HS-5 (cell line): Measurements from ENCODE around the gene ZNF224.
"Not testable (repeated sequence)": the region's sequence is repeated elsewhere in the genome, so short reads cannot be mapped to it uniquely, and the experiment has no call there.

Experiments used
- DNase-seq: peaks from one replicate; pipeline ENCODE4 v3.0.0-alpha.2; 2012; ENCODE audit warnings: low read depth

Gene ZNF224

DNA sequence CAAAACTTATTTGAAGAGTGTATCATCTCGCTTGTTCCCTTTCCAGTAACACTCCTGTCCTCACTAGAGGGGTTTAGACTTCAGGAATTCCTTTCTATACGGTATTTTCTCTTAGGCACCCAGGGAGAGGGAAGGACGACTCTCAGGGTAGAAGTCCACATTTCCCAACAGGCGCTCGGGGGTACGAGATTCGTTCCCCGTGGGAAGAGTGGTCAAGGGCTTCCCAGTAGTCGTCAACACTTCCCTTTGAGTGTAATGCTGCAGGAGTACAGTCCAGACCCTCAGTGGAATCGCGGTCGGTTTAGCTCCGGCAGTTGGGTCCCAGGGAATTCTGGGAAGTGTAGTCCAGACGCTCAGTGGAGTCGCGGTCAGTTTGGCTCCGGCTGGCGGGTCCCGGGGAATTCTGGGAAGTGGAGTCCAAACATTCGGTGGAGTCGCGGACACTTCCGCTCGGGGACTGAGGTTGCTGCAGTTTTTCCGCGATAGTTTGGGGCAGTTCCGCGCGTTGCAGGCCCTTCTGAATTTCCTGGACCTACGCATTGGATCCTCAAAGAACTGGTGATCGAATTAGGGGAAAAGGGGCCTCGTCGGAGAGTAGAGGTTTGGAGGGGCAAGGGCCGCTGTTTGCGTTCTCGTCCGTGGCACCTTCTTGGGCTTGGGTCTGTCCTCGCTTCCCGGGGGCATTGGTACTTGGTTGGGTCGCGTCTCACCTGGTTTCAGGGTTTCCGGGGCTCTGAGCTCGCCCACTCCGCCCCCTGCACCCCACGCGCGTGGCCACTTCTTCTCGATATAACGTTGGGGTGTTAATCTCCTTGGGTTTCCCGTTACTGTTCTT is at the start of gene ZNF224:
Gene ZNF224 (plus strand): TSS at position 431 of the 835 bp plus-strand sequence. CDS start 3,513 bp downstream, outside the sequence.
- DNase-seq = peak; percentile 67

DNA sequence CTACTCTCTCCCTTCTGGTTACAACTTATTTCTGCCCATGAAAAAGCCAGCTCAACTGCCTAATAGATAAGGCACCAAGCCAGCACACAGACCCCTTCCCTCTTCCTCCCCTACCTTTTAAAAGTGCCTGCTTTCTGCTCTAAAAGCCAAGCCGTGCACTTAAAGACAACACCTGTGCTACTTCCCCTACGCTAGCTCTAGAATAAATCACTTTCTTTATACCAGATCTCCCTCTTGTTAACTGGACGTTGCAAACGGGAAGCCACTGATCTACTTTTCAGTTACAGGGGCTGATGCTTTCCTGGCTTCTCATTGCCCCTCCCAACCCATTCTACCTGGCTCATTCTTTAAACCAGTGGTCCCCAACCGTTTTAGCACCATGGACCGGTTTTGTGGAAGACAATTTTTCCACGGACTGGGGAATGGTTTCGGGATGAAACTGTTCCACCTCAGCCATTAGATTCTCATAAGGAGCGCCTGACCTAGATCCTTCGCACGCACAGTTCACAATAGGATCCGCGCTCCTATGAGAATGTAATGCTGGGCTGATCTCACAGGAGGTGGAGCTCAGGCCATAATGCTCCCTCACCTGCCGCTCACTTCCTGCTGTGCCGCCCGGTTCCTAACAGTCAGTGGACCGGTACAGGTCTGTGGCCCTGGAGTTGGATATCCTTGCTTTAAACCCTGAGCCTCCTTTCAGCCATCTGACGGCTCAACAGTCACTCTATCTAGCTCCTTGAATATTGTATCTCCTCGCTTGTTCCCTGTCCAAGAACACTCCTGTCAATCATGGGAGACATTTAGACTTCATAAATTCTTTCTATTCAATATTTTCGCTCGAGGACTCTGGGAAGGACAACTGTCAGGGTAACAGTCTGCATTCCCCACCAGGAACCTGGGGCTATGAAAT is 43.2 kb upstream of the ZNF224 start:
- no peak for DNase-seq

DNA sequence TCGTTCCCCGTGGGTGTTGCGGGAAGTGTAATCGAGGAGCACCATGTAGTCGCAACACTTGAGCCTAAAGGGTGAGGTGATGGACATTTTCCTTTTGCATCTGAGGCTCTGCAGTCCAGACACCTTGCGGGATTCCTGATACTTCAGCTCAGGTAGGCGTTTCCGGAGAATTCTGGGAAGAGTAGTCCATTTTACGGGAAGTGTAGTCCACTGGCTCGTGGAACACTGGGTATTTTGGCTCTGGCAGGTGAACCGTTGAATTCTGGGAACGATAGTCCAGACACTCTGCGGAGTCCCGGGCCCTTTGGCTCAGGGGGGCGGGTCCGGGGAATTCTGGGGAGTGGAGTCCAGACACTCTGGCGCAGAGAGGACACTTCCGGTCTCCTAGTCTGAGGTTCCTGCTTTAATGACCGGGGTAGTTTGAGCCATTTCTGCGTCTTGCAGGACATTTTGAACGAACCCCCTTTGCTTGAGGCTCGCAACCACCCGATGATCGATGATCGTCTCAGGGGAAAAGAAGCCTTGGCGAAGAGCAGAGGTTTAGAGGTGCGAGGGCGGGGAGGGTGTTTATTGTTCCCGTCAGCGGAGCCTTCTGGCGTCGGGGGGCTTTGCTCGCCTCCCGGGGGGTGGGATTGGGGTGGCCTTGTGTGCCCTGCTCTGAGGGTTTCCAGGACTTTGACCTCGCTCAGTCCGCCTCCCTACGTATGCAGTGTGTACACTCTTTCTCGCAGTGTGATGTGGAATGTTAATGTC is 42.3 kb upstream of the ZNF224 start, which contains the start of gene ZNF223:
Gene ZNF223 (plus strand): TSS at position 387 of the 753 bp plus-strand sequence. CDS start 3,141 bp downstream, outside the sequence.
- peak; percentile 71 for DNase-seq

DNA sequence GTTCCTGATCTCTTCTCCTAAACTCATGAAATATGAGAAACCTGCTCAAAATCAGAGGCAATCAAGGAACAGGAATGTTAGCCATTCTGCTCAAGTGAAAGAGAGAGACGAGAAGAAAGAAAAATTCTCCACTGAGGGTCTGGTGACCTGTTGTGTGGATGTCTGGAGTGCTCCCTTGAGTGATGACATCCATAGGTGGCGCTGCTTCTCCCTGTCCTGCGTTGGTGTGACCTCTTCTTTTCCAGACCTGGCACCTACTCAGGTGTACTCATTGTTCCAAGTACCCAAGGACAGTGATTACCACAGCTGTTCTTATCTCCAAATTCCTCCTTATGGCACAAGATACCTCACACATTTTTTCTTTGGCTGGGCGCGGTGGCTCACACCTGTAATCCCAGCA is 38.3 kb upstream of the ZNF224 start:
- DNase-seq = no peak

DNA sequence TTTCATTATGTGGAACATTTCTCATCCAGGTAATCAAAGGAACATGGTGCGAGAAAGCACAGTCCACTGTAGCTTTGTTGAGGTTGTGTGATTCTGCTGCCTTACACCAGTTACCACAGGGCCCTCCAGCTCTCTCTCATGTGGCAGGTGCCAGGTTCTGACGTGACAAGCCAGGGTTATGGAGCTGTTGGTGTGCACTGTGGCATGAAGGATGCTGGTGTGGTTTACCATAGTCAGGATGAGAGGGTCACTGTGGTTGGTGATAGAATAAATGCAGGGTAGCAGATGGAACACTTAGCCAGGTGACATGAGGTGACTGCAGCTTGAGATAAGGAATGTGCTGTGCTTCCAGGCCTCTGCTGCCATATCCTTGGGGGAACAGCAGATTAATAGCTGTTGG is 34.9 kb upstream of the ZNF224 start:
- no peak for DNase-seq

DNA sequence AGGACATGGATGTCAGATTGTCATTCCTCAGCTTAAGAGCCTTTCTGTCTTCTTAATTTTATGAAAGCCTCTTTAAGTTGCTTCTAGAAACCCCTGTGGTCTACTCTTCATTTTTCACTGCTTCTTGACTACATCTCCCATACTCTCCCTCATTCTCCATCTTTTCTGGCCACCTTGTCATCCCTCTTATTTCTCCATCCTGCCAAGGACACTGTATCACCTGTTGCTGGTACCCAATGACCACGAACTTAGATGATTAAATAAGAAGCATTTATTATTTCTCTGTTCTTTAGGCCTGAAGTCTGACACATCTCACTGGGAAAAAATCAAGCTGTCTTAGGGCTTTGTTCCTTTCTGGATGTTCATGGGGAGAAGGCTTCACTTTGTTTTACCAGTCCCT is 33.1 kb upstream of the ZNF224 start:
- no peak for DNase-seq

DNA sequence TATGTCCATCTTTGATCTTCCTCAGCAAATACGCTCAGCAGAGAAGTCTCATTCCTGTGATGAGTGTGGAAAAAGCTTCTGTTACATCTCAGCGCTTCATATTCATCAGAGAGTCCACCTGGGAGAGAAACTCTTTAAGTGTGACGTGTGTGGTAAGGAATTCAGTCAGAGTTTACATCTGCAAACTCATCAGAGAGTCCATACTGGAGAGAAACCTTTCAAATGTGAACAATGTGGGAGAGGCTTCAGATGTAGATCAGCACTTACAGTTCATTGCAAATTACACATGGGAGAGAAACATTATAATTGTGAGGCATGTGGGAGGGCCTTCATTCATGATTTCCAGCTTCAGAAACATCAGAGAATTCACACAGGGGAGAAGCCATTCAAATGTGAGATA is 27.9 kb upstream of the ZNF224 start:
- no peak for DNase-seq

DNA sequence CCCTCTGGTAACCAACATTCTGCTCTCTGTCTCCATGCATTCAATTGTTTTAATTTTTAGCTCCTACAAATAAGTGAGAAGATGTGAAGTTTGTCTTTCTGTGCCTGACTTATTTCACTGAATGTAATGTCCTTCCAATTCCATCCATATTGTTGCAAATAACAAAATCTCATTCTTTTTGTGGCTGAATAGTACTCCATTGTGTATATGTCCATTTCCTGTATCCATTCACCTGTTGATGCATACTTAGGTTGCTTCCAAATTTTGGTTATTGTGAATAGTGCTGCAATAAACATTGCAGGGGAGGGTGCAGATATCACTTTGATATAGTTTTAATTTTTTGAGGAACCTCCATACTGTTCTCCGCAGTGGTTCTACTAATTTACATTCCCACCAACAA is 24.7 kb upstream of the ZNF224 start:
- no peak for DNase-seq

DNA sequence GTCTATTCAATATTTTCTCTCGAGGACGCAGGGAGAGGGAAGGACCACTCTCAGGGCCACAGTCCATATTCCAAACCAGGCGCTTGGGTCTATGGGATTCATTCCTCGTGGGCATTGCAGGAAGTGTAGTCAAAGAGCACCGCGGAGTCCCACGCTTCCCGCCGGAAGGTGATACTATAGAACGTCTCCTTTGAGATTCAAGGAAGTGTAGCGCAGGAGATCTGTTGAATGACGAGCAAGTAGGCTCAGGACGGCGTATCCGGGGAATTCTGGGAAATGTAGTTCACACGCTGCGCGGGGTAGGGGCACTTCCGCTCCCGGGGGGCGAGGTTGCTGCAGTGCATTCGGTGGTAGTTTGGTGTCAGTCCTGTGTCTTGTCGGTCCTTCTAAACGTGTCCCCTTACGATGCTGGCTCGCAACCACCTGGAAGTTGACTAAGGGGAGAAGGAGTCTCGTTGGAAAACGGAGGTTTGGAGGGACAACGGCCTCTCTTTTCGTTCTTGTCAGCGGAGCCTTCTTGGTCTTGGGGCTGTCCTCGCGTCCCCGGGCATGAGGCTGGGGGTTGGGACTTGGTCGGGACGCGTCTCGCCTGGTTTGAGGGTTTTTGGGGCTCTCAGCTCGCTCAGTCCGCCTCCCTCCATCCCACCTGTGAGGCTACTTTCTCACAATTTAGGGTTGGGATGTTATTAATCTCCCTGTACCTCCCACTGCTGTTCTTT is 22.2 kb upstream of the ZNF224 start, which contains the start of gene ZNF284:
Gene ZNF284 (plus strand): TSS at position 336 of the 719 bp plus-strand sequence. CDS start 4,231 bp downstream, outside the sequence.
- no peak for DNase-seq

DNA sequence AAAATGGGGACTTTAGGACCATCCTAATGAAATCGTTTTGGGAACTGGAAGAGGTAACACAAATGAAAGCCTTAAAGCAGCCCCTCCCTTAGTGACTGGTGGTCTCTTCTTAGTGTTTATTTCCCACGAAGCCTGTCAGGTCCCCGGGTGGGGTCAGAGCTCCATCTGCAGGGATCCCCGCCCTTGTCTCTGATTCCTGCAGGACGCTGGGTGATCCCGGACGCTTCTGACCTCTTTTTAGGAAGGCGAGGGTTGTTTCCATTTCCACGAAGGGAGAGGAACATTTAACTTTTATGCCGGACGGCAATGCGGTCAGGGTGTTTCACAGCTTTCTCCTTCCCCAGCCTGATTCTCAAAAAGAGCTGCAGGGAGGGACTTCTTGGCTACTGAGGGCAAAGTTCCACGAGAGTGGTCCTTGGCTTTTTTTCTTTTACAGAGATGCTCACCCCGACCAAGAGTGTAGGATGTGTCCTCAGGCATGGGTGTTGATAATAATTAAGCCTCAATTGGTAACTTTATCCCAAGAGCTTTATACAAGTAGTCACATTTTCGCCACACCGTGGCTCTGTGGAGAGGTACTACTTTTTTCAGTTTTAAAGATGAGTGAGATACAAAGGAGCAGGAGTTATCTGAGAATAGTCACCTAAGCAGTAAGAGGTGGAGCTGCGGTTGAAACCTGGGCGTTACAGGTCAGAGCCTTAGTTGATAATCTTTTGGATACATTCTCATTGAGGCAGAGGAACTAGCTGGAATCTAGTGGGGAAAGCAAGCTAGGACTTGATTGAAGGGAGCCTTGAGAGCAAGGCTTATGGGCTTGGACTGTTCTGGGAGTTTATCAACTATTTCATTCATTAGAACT is 21.4 kb upstream of the ZNF224 start:
- no peak for DNase-seq

DNA sequence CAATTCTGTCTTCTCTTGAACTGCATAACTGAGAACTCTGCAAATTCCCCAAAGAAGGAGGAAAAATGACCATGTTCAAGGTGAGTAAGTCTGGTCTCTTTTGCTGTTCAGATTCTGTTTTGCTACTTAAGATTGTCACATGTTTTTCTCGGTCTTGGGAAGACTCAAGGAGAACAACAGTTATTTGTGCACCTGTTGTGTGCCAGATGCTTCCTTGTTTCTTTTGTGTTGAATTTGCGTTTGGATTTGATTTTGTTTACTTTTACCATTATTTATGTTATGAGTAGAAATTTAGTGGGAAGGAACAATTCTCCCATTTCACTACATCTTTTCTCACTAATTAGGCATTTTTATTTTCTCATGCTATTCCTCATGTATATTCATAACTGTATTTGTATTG is 17.8 kb upstream of the ZNF224 start:
- no peak for DNase-seq

DNA sequence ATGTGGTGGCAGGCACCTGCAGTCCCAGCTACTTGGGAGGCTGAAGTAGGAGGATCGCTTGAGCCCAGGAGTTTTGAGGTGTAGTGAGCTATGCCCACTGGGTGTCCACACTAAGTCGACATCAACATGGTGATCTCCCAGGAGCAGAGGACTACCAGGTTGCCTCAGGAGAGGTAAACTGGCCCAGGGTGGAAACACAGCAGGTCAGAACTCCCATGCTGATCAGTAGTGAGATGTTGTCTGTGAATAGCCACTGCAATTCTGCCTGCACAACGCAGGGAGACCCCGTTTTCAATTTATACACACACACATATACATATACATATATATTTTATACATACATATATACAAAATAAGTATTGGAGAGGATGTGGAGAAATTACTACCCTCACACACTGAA is 2.1 kb upstream of the ZNF224 start:
- DNase-seq = no peak

DNA sequence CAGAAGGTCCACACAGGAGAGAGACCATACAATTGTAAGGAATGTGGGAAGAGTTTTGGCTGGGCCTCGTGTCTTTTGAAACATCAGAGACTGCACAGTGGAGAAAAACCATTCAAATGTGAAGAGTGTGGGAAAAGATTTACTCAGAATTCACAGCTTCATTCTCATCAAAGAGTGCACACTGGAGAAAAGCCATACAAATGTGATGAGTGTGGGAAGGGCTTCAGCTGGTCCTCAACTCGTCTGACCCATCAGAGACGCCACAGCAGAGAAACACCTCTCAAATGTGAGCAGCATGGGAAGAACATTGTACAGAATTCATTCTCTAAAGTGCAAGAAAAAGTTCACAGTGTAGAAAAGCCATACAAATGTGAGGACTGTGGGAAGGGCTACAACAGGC is 13.6 kb downstream of the ZNF224 start:
- DNase-seq = no peak

DNA sequence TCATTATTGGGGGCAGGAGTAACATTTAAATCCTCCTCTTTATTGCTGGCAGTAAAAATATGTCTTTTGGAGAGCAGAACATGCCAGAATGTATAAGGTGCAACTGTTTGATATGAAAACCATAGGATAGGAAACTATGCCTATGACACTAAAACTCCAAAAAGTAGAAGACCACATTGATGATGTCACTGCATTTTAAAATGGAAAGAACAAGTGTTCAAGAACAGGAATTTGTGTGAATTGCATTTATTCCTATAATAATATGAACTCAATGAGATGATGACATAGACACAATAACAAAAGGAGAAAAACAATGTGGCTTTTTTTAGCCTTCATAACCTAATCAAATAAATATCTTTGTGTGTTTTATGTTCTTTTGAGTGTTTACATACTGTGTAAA is 15.3 kb downstream of the ZNF224 start:
- DNase-seq = no peak

DNA sequence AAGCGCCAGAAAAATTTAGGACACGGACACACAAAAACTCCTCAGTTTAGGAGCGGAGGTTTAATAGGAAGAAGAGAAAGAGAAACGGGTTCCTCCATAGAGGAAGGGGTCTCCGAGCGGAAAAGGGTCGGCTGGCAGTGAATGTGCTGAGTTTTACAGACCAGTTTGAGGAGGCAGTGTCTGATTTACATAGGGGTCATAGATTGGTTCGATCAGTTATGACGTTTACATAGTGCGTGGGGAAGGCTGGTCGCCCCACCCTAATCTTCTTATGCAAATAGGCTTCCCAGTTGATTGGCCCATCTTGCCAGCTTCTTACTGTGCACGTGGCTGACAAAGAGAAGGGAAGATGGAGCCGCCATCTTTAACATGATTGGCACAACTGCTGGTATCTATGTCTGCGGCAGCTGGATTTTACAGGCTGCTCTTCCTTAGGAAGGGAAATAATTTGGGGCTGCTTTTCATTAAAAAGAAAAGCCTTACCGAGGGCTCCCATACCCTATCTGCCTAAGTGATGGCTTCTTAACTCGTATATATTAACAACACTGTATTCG is 17.8 kb downstream of the ZNF224 start:
- no peak for DNase-seq

DNA sequence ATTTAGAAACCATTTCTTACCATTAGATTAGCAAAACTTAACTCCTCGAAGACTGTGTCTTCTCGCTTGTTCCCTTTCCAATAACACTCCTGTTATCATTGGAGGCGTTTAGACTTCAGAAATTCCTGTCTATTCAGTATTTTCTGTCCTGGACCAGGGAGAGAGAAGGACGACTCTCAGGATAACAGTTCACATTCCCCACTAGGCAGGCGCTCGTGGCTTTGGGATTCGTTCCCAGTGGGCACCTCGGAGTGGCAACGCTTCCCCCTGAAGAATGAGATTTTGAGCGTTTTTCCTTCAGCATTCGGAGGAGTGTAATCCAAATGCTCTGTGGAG is 18.6 kb downstream of the ZNF224 start:
- DNase-seq = no peak

DNA sequence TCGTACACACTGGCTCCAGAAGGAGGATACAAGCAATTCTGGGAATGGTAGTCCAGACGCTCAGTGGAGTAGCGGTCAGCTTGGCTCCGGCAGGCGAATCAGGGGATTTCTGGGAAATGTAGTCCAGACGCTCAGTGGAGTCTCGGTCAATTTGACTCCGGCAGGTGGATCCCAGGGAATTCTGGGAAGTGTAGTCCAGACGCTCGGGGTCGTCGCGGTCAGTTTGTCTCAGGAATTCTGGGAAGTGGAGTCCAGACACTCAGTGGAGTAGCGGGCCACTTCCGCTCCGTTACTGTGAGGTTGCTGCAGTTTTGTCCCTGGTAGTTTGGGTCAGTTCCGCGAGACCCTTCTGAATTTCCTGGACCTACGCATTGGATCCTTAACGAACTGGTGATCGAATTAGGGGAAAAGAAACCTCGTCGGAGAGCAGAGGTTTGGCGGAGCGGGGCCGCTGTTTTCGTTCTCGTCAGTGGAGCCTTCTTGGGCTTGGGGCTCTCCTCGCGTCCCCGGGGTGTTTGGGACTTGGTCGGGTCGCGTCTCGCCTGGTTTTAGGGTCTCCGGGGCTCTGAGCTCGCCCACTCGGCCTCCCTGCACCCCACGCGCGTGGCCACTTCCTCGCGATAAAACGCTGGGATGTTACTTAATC is 19.1 kb downstream of the ZNF224 start, which contains the start of gene ZNF225:
Gene ZNF225 (plus strand): TSS at position 262 of the 646 bp plus-strand sequence. CDS start 2,429 bp downstream, outside the sequence.
- DNase-seq = peak; percentile 95

DNA sequence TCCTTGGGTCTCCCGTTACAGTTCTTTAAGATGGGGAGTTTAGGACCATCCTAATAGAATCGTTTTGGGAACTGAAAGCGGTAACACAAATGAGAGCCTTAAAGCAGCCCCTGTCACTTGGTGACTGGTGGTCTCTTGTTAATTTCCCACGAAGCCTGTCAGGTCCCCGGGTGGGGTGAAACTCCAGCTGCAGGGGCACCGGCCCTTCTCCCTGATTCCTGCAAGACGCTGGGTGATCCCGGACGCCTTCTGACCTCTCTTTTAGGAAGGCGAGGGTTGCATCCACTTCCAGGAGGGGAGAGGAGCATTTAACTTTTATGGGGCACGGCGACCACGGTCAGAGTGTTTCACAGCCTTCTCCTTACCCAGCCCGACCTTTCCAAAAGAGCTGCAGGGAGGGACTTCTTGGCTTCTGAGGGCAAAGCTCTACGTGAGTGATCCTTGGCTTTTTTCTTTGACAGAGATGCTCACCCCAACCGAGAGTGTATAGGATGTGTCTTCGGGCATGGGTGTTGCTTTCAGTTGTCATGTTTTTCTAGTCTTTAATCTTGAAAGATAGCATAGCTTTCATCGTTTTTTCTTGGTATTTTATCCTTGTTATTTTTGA is 19.7 kb downstream of the ZNF224 start:
- DNase-seq = no peak

DNA sequence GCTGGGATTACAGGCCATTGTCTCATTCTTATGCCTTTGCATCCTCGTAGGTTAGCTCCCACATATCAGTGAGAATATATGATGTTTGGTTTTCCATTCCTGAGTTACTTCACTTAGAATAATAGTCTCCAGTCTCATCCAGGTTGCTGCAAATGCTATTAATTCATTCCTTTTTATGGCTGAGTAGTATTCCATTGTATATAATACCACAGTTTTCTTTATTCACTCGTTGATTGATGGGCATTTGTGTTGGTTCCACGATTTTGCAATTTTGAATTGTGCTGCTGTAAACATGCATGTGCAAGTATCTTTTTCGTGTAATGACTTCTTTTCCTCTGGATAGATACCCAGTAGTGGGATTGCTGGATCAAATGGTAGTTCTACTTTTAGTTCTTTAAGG is 27.0 kb downstream of the ZNF224 start:
- not testable (repeated sequence) for DNase-seq
